IMR-90 (cell line): ENCODE results near the gene ZNF512B. TPM values are rescaled to one million over a fixed set of nuclear protein-coding genes. Genes with fewer than 3 reads are reported as not detected.

ENCODE experiments used
- ATAC-seq: fragments of 200-7000 bp; cut with Tn5 transposase; 2 replicates; pipeline ENCODE4 v1.9.1; 2020; ENCODE audit warnings: low read depth, mild to moderate bottlenecking, moderate library complexity
- BruUV-seq: library from RNA; stranded (reverse); fragments of 400-500 nt; replicated peaks from 2 replicates; lab custom pipeline; 2021; lab: Mats Ljungman, UMichigan
- CTCF ChIA-PET: fragments of 300-600 bp; formaldehyde crosslinking; extraction: SDS; loops from one replicate; lab custom pipeline; 2021; ENCODE audit warnings: antibody characterized with exemption; lab: Yijun Ruan, JAX
- POLR2A ChIA-PET: fragments of 300-600 bp; sonication (Branson Sonifier 250); formaldehyde crosslinking; loops from one replicate; lab custom pipeline; 2022; ENCODE audit warnings: antibody characterized with exemption; ENCODE audit not compliant: unreplicated experiment; lab: Charles Lee
- DNase-seq: peaks from one replicate; pipeline ENCODE4 v3.0.0; 2013
- H2AFZ ChIP-seq: replicated peaks from 2 replicates; pipeline ENCODE3; 2013; ENCODE audit warnings: low read length, mild to moderate bottlenecking; ENCODE audit not compliant: poor library complexity
- H2AK5ac ChIP-seq: 2 replicates; pipeline ENCODE4 v1.6.1; 2013; ENCODE audit warnings: low read depth, low read length, inconsistent platforms
- H2AK9ac ChIP-seq: replicated peaks from 2 replicates; pipeline ENCODE3; 2013; ENCODE audit warnings: mild to moderate bottlenecking, low read depth, low read length, moderate library complexity; ENCODE audit not compliant: poor library complexity
- H2BK120ac ChIP-seq: 2 replicates; pipeline ENCODE4 v1.6.1; 2013; ENCODE audit warnings: low read depth, low read length, inconsistent platforms
- H2BK15ac ChIP-seq: 3 replicates; pipeline ENCODE4 v1.6.1; 2013; ENCODE audit warnings: low read depth, low read length, inconsistent platforms
- H2BK20ac ChIP-seq: 2 replicates; pipeline ENCODE4 v1.6.1; 2013; ENCODE audit warnings: low read depth, mild to moderate bottlenecking, inconsistent platforms, low read length, moderate library complexity
- H2BK5ac ChIP-seq: 2 replicates; pipeline ENCODE4 v1.6.1; 2013; ENCODE audit warnings: mild to moderate bottlenecking, low read depth, low read length, inconsistent platforms; ENCODE audit not compliant: poor library complexity, severe bottlenecking
- H3K14ac ChIP-seq: replicated peaks from 2 replicates; pipeline ENCODE4 v1.6.1; 2013; ENCODE audit warnings: low read depth, low read length, inconsistent platforms
- H3K18ac ChIP-seq: 2 replicates; pipeline ENCODE4 v1.6.1; 2013; ENCODE audit warnings: low read depth, low read length, control low read depth
- H3K23ac ChIP-seq: 2 replicates; pipeline ENCODE4 v1.6.1; 2013; ENCODE audit warnings: low read depth, low read length, inconsistent platforms
- H3K27ac ChIP-seq: 2 replicates; pipeline ENCODE4 v1.5.1; 2013; ENCODE audit warnings: mild to moderate bottlenecking, control low read depth, low read length; ENCODE audit not compliant: insufficient read depth
- H3K27me3 ChIP-seq: 2 replicates; pipeline ENCODE4 v1.6.1; 2013; ENCODE audit warnings: low read length; ENCODE audit not compliant: control insufficient read depth, insufficient read depth
- H3K36me3 ChIP-seq: 2 replicates; pipeline ENCODE4 v1.6.1; 2013; ENCODE audit warnings: low read length, mixed read lengths; ENCODE audit not compliant: control insufficient read depth, insufficient read depth
- H3K4ac ChIP-seq: 2 replicates; pipeline ENCODE4 v1.6.1; 2013; ENCODE audit warnings: low read depth, low read length, inconsistent platforms
- H3K4me1 ChIP-seq: 2 replicates; pipeline ENCODE4 v1.6.1; 2013; ENCODE audit warnings: low read length, mixed read lengths; ENCODE audit not compliant: control insufficient read depth, insufficient read depth
- H3K4me2 ChIP-seq: 2 replicates; pipeline ENCODE4 v1.6.1; 2013; ENCODE audit warnings: low read depth, mild to moderate bottlenecking, control low read depth, low read length, moderate library complexity
- H3K4me3 ChIP-seq: 2 replicates; pipeline ENCODE4 v1.5.1; 2013; ENCODE audit warnings: low read depth, mild to moderate bottlenecking, control low read depth, low read length, moderate library complexity; ENCODE audit not compliant: insufficient read depth
- H3K56ac ChIP-seq: 2 replicates; pipeline ENCODE4 v1.6.1; 2013; ENCODE audit warnings: low read length, inconsistent platforms; ENCODE audit not compliant: insufficient read depth; ENCODE audit errors: extremely low read depth
- H3K79me1 ChIP-seq, 2 experiments: 2 replicates each; pipeline ENCODE4 v1.6.1; 2013; ENCODE audit warnings: low read length in 2 of 2, inconsistent platforms in 1 of 2, low read depth in 1 of 2
- H3K9ac ChIP-seq: 2 replicates; pipeline ENCODE4 v1.6.1; 2013; ENCODE audit warnings: low read depth, low read length, control low read depth
- H3K9me1 ChIP-seq: 2 replicates; pipeline ENCODE4 v1.6.1; 2013; ENCODE audit warnings: low read length, inconsistent platforms; ENCODE audit not compliant: insufficient read depth
- H3K9me3 ChIP-seq: 2 replicates; pipeline ENCODE4 v1.6.1; 2013; ENCODE audit warnings: low read length; ENCODE audit not compliant: control insufficient read depth, insufficient read depth
- H4K20me1 ChIP-seq: 2 replicates; pipeline ENCODE4 v1.6.1; 2013; ENCODE audit warnings: low read length, inconsistent platforms; ENCODE audit not compliant: insufficient read depth
- H4K5ac ChIP-seq: 2 replicates; pipeline ENCODE4 v1.6.1; 2013; ENCODE audit warnings: mild to moderate bottlenecking, low read depth, low read length, control low read depth
- H4K8ac ChIP-seq, 2 experiments: 2 replicates each; pipeline ENCODE4 v1.6.1; 2013; ENCODE audit warnings: low read depth in 2 of 2, low read length in 2 of 2, control low read depth in 1 of 2, inconsistent platforms in 1 of 2
- H4K91ac ChIP-seq: 2 replicates; pipeline ENCODE4 v1.6.1; 2013; ENCODE audit warnings: low read depth, low read length, inconsistent platforms; ENCODE audit not compliant: insufficient read depth
- BHLHE40 ChIP-seq: fragments of 150-350 bp; IDR thresholded peaks from 2 replicates; pipeline ENCODE4 v1.6.1; 2016; ENCODE audit warnings: mild to moderate bottlenecking, low read depth, low read length
- CHD1 ChIP-seq: IDR thresholded peaks from 2 replicates; pipeline ENCODE4 v1.6.1; 2012; ENCODE audit warnings: low read depth, low read length, improper control_type of control experiment
- MAFK ChIP-seq: IDR thresholded peaks from 2 replicates; pipeline ENCODE4 v1.6.1; 2012; ENCODE audit warnings: low read depth, low read length, improper control_type of control experiment
- MAZ ChIP-seq: IDR thresholded peaks from 2 replicates; pipeline ENCODE4 v1.6.1; 2012; ENCODE audit warnings: low read depth, mild to moderate bottlenecking, low read length, improper control_type of control experiment, moderate library complexity, borderline replicate concordance
- POLR2A ChIP-seq: IDR thresholded peaks from 2 replicates; pipeline ENCODE4 v1.6.1; 2012; ENCODE audit warnings: mild to moderate bottlenecking, low read depth, low read length
- RFX5 ChIP-seq: IDR thresholded peaks from 2 replicates; pipeline ENCODE4 v1.8.0; 2012; ENCODE audit warnings: low read depth, mild to moderate bottlenecking, low read length, moderate library complexity
- SMC3 ChIP-seq: fragments of 150-350 bp; IDR thresholded peaks from 2 replicates; pipeline ENCODE4 v1.6.1; 2016; ENCODE audit warnings: low read depth, mild to moderate bottlenecking, antibody characterized with exemption, low read length, moderate library complexity
- WGBS, 2 experiments: methylation state at CpG; one replicate each; pipeline versions ENCODE4 v1.1.5 to v1.1.7; 2013; ENCODE audit warnings: missing lambda C conversion rate in 2 of 2; ENCODE audit not compliant: insufficient read length in 1 of 2; ENCODE audit errors: extremely low coverage in 2 of 2; 5-methylcytosine and 5-hydroxymethylcytosine counted together
- dilution Hi-C: fragments of 300-500 bp; cut with HindIII; formaldehyde crosslinking; loops from one replicate; pipeline ENCODE4 v1.14.3; 2018; ENCODE audit warnings: low sequenced_read_pairs; ENCODE audit not compliant: unreplicated experiment
- in situ Hi-C: fragments of 300-500 bp; cut with MboI; formaldehyde crosslinking; loops from 3 replicates; pipeline ENCODE4 v1.14.3; 2019; ENCODE audit warnings: low sequenced_read_pairs, inconsistent platforms, mixed read lengths
- intact Hi-C: fragments of 100-400 bp; cut with micrococcal nuclease; formaldehyde crosslinking; loops from 2 replicates; pipeline ENCODE4 v1.10.0; 2022
- polyA plus RNA-seq, 3 experiments: library from polyadenylated mRNA; depleted of rRNA; stranded (reverse); fragments of >200 nt; gene quantifications; 2 replicates each; pipeline ENCODE4 v1.2.3, GENCODE V29; 2012; ENCODE audit warnings: low replicate concordance in 1 of 3
- total RNA-seq: library from RNA; depleted of rRNA; stranded (reverse); fragments of >200 nt; gene quantifications from 2 replicates; pipeline ENCODE4 v1.2.3, GENCODE V29; 2012
- TF ChIP-seq, protein P1 (sequence below): fragments of 150-350 bp; IDR thresholded peaks from 2 replicates; pipeline ENCODE4 v1.6.1; 2017; ENCODE audit warnings: mild to moderate bottlenecking, antibody characterized with exemption, low read length, low read depth

The ZNF512B gene
- total and polyA plus RNA-seq, 2 of the 4 experiments (the other 2 are of a cell fraction): 6.5 to 15.6 TPM

DNA sequence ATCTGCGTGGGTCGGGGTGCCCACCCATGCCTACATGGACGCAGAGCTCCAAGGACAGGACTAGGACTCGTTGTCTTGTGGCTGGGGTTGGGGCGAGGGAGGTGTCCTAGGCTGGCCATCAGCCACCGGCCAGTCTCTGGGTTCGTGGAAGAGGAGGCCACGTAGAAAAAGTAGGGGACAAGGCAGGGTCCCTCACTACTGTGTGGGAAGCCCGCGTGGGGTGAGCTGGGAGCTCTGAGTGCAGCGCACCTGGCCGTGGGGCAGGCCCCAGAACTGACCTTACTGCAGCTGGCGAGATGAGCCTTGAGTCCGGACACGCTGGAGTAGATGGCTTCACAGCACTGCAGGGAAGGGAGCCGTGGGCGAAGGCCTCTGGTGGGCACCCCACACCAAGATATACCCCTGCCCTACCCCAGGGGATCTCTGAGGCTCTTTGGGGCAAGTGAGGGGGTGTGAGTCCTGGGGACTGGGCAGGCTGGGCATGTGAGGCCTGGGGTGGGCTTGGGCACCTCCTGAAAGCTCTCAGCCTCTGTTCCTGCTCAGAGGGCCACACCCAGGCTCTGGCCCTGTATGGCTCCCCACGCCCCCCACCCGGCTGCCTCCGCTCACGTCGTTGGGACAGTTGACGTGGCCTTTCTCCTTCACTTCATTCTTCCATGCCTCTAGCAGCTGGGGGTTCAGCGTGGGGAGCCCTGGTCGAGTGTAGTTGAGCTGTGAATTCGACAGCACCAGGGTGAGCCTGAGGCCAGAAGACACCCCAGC, 7.9 kb downstream of the ZNF512B start:
- Histone ChIP-seq H3K4me1 (peaks cover 4% of the 10 kb centered on the region; the same call in 1 of the 2 replicates), H4K5ac (no peak overlapping the region), H3K4ac (no peak overlapping the region), H3K9ac (no peak overlapping the region), H4K8ac (no peak overlapping the region), H2BK5ac (no peak overlapping the region), H4K91ac (no peak overlapping the region), H3K18ac (no peak overlapping the region), H3K56ac (no peak overlapping the region), H3K9me1 (no peaks in the 10 kb centered on the region), H2AFZ (no peak overlapping the region), H3K14ac (no peak overlapping the region), H3K23ac (no peak overlapping the region), H3K27me3 (no peaks in the 10 kb centered on the region), H2BK20ac (no peak overlapping the region), H3K4me2 (no peak overlapping the region), H2AK9ac (no peak overlapping the region), H4K20me1 (no peaks in the 10 kb centered on the region; the same call in none of the 2 replicates), H2AK5ac (no peak overlapping the region), H3K9me3 (no peaks in the 10 kb centered on the region), H3K79me1 (peaks cover 0 to 8% of the 10 kb centered on the region in 2 experiments; a peak in 2 of 4 replicates), H3K36me3 (peaks cover 57% of the 10 kb centered on the region), H3K4me3 (no peak overlapping the region), H2BK15ac (no peak overlapping the region), H3K27ac (no peak overlapping the region), H2BK120ac (no peak overlapping the region)
- BruUV-seq: no TSS peak
- intact Hi-C loops: no loop called here
- DNase-seq: no peak
- ChIA-PET POLR2A (no interaction called here), CTCF (no interaction called here)
- in situ Hi-C loops: no loop called here
- WGBS, 2 experiments: 93% methylated on average over 7 of the region's 26 CpGs; no CpG with 5 or more reads in 1 of the 2 experiments
- no peak for ATAC-seq
- dilution Hi-C loops: no loop called here
- TF ChIP-seq, protein P1, sequence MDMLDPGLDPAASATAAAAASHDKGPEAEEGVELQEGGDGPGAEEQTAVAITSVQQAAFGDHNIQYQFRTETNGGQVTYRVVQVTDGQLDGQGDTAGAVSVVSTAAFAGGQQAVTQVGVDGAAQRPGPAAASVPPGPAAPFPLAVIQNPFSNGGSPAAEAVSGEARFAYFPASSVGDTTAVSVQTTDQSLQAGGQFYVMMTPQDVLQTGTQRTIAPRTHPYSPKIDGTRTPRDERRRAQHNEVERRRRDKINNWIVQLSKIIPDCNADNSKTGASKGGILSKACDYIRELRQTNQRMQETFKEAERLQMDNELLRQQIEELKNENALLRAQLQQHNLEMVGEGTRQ: no peak
- TF ChIP-seq POLR2A (no peak), BHLHE40 (no peak), CHD1 (no peak), MAFK (no peak), SMC3 (no peak), RFX5 (no peak), MAZ (no peak)
